ENCODE measurements around the gene RFWD3. TPM values are rescaled to one million over a fixed set of nuclear protein-coding genes. Genes with fewer than 3 reads are reported as not detected.

Gene RFWD3
- total RNA-seq, 1 donor from 2014 or later: 51.8 TPM

- Mint-ChIP-seq H3K9me3 (peaks cover 13% of the 10 kb centered on the region), H3K4me3 (no peak overlapping the region), H3K27ac (no peak overlapping the region)
Observed at GRCh38 chr16:74583926-74584666, 82.6 kb downstream of the RFWD3 start.

GRCh38 chr16:74582970-74583369 is 83.7 kb downstream of the RFWD3 start:
- Mint-ChIP-seq H3K27ac (peak overlapping the region; percentile 57), H3K9me3 (peaks cover 13% of the 10 kb centered on the region), H3K36me3 (peaks cover 20% of the 10 kb centered on the region), H3K4me3 (no peak overlapping the region), H3K4me1 (ENCODE audit: unreplicated experiment) (peaks cover 34% of the 10 kb centered on the region), H3K27me3 (no peaks in the 10 kb centered on the region)
- DNase-seq (ENCODE audit: extremely low spot score, unreplicated experiment): no peak
- no peak for TF ChIP-seq CTCF (conservative IDR thresholded peaks at IDR 0.05)

More at GRCh38 chr16:74583926-74584666, 82.6 kb downstream of the RFWD3 start:
- TF ChIP-seq CTCF (conservative IDR thresholded peaks at IDR 0.05): no peak
- Mint-ChIP-seq H3K27me3 (no peaks in the 10 kb centered on the region), H3K4me1 (ENCODE audit: unreplicated experiment) (peaks cover 23% of the 10 kb centered on the region), H3K36me3 (peaks cover 16% of the 10 kb centered on the region)
- DNase-seq (ENCODE audit: extremely low spot score, unreplicated experiment): no peak

- H3K4me1 Mint-ChIP-seq (ENCODE audit: unreplicated experiment): peaks cover 31% of the 10 kb centered on the region
Observed at GRCh38 chr16:74580833-74581232, 85.8 kb downstream of the RFWD3 start.

GRCh38 chr16:74578838-74579237 is 87.8 kb downstream of the RFWD3 start:
- Mint-ChIP-seq H3K4me1 (ENCODE audit: unreplicated experiment) (peaks cover 40% of the 10 kb centered on the region), H3K9me3 (peaks cover 8% of the 10 kb centered on the region), H3K4me3 (no peak overlapping the region), H3K27me3 (no peaks in the 10 kb centered on the region), H3K36me3 (peaks cover 13% of the 10 kb centered on the region), H3K27ac (no peak overlapping the region)
- DNase-seq (ENCODE audit: extremely low spot score, unreplicated experiment): no peak
- TF ChIP-seq CTCF (conservative IDR thresholded peaks at IDR 0.05): no peak

More at GRCh38 chr16:74580833-74581232, 85.8 kb downstream of the RFWD3 start:
- peaks cover 13% of the 10 kb centered on the region for H3K9me3 Mint-ChIP-seq
- H3K27me3 Mint-ChIP-seq: no peaks in the 10 kb centered on the region
- no peak for DNase-seq (ENCODE audit: extremely low spot score, unreplicated experiment)
- no peak for TF ChIP-seq CTCF (conservative IDR thresholded peaks at IDR 0.05)
- H3K4me3 Mint-ChIP-seq: no peak overlapping the region
- H3K36me3 Mint-ChIP-seq: peaks cover 15% of the 10 kb centered on the region
- H3K27ac Mint-ChIP-seq: no peak overlapping the region

- TF ChIP-seq CTCF (conservative IDR thresholded peaks at IDR 0.05): no peak
- no peaks in the 10 kb centered on the region for H3K27me3 Mint-ChIP-seq
- peaks cover 4% of the 10 kb centered on the region for H3K9me3 Mint-ChIP-seq
- DNase-seq (ENCODE audit: extremely low spot score, unreplicated experiment): no peak
- no peak overlapping the region for H3K4me3 Mint-ChIP-seq
- H3K36me3 Mint-ChIP-seq: peaks cover 12% of the 10 kb centered on the region
- peaks cover 38% of the 10 kb centered on the region for H3K4me1 Mint-ChIP-seq (ENCODE audit: unreplicated experiment)
- peak overlapping the region; percentile 27 for H3K27ac Mint-ChIP-seq
Observed at GRCh38 chr16:74578433-74578832, 88.2 kb downstream of the RFWD3 start.

Data from type B pancreatic cell (in vitro differentiated cells).